Measurements from ENCODE around the gene CCDC136.

The CCDC136 gene

DNA sequence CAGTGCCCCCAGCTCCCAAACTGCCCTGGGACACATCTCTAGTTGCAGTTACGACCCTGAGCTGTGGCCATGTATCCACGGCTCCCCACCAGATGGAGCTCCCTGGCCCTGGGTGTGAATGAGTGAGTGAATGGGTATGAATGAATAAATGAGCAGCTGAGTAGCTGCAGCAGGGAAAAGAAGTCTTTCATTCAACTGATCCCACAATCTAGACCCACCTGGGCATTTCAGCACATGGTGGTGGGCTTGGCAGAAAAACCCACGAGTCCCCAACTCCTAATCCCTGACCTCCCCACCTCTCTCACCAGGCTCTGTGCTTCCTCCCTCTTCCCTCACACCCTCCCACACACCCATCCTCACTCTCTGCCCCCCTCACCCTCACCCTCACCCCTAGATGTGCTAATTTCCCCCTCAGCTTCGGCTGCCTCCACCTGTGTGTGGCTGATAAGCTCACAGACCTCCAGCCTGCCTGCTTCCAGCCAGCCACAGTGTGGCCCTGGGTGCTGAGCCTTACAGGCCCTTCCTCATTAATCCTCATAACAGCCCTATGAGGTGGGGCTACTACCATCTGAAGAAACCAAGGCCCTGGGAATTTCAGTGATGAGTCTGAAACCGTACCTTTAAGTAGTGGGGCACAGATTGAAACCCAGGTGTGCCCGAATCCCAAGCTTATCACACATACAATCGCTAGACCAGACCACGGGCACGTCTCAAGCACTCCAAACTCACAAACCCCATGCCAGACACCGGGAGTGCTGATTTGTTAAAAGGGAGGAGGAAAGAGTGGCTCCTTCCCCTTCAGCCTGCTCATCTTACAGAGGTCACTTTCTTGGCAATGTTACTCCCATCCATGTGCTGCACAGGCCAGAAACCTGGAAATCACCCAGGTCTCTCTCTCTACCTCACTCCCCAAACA, 68.6 kb downstream of the CCDC136 start:
- peak; percentile 10 for ATAC-seq
- TF ChIP-seq CREB5 (CRISPR knock-in tag; IDR thresholded peaks at IDR 0.05; ENCODE audit: low read depth) (no peak), ZNF8 (CRISPR knock-in tag; IDR thresholded peaks at IDR 0.05) (no peak), ISL1 (CRISPR knock-in tag; IDR thresholded peaks at IDR 0.05) (no peak), ZFP3 (CRISPR knock-in tag; IDR thresholded peaks at IDR 0.05) (no peak), SNAI2 (CRISPR knock-in tag; IDR thresholded peaks at IDR 0.05) (no peak), ZNF70 (CRISPR knock-in tag; IDR thresholded peaks at IDR 0.05) (no peak), ZC3H10 (CRISPR knock-in tag; IDR thresholded peaks at IDR 0.05) (no peak), TOX (CRISPR knock-in tag; IDR thresholded peaks at IDR 0.05; ENCODE audit: borderline replicate concordance) (no peak), ZFP30 (CRISPR knock-in tag; IDR thresholded peaks at IDR 0.05) (no peak), ARNTL (CRISPR knock-in tag; IDR thresholded peaks at IDR 0.05; ENCODE audit: borderline replicate concordance, low read depth) (no peak), OSR1 (CRISPR knock-in tag; IDR thresholded peaks at IDR 0.05) (no peak), BACH2 (CRISPR knock-in tag; IDR thresholded peaks at IDR 0.05; ENCODE audit: borderline replicate concordance) (no peak), GLIS3 (CRISPR knock-in tag; IDR thresholded peaks at IDR 0.05) (no peak), TSHZ2 (CRISPR knock-in tag; IDR thresholded peaks at IDR 0.05) (no peak), ZNF565 (CRISPR knock-in tag; conservative IDR thresholded peaks at IDR 0.05; ENCODE audit: low read depth) (no peak), ESRRG (CRISPR knock-in tag; IDR thresholded peaks at IDR 0.05) (no peak), POU6F1 (CRISPR knock-in tag; IDR thresholded peaks at IDR 0.05; ENCODE audit: borderline replicate concordance, low read depth) (no peak)
- TF ChIP-seq, protein P1, sequence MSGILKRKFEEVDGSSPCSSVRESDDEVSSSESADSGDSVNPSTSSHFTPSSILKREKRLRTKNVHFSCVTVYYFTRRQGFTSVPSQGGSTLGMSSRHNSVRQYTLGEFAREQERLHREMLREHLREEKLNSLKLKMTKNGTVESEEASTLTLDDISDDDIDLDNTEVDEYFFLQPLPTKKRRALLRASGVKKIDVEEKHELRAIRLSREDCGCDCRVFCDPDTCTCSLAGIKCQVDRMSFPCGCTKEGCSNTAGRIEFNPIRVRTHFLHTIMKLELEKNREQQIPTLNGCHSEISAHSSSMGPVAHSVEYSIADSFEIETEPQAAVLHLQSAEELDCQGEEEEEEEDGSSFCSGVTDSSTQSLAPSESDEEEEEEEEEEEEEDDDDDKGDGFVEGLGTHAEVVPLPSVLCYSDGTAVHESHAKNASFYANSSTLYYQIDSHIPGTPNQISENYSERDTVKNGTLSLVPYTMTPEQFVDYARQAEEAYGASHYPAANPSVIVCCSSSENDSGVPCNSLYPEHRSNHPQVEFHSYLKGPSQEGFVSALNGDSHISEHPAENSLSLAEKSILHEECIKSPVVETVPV (CRISPR knock-in tag; IDR thresholded peaks at IDR 0.05) = no peak

DNA sequence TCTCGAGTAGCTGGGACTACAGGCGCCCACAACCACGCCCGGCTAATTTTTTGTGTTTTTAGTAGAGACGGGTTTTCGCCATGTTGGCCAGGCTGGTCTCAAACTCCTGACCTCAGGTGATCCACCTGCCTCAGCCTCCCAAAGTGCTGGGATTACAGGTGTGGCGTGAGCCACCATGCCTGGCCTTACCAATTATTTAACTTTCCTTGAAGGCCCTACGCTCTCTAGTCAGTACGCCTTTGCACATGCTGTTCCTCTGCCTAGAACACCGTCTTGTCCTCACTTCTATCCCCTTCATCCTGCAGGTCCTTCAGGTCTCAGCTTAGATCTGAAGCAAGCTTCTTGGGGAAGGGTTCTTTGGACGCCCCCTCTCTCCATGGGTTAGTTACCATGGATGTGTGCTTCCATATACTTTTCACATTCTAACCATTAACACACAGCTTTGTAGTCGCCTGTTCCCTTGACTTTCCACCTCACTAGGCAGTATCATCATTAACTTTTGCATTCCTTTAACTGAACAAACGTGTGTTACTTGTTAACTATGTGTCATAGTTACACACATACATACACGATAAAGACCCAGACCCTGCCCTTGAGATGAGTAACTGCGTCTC, 70.3 kb downstream of the CCDC136 start:
- no peak for TF ChIP-seq ARNTL (CRISPR knock-in tag; IDR thresholded peaks at IDR 0.05; ENCODE audit: borderline replicate concordance, low read depth)
- no peak for TF ChIP-seq ZFP3 (CRISPR knock-in tag; IDR thresholded peaks at IDR 0.05)
- TF ChIP-seq ZNF565 (CRISPR knock-in tag; conservative IDR thresholded peaks at IDR 0.05; ENCODE audit: low read depth) = no peak
- TF ChIP-seq PPARA (CRISPR knock-in tag; IDR thresholded peaks at IDR 0.05; ENCODE audit: borderline replicate concordance) = no peak
- no peak for TF ChIP-seq GLIS3 (CRISPR knock-in tag; IDR thresholded peaks at IDR 0.05)
- no peak for TF ChIP-seq PATZ1 (CRISPR knock-in tag; IDR thresholded peaks at IDR 0.05; ENCODE audit: borderline replicate concordance)
- no peak for TF ChIP-seq TOX (CRISPR knock-in tag; IDR thresholded peaks at IDR 0.05; ENCODE audit: borderline replicate concordance)
- no peak for TF ChIP-seq ZNF8 (CRISPR knock-in tag; IDR thresholded peaks at IDR 0.05)
- no peak for TF ChIP-seq SNAI2 (CRISPR knock-in tag; IDR thresholded peaks at IDR 0.05)
- no peak for ATAC-seq

Measured in SK-N-SH treated with all-trans-retinoic acid at 6 μM for 48 hours (cell line).